HCEC 1CT (cell line): ENCODE measurements around the gene CD7.

Experiments
- DNase-seq: peaks from one replicate; pipeline ENCODE4 v3.0.0-alpha.2; 2017

CD7 gene

DNA sequence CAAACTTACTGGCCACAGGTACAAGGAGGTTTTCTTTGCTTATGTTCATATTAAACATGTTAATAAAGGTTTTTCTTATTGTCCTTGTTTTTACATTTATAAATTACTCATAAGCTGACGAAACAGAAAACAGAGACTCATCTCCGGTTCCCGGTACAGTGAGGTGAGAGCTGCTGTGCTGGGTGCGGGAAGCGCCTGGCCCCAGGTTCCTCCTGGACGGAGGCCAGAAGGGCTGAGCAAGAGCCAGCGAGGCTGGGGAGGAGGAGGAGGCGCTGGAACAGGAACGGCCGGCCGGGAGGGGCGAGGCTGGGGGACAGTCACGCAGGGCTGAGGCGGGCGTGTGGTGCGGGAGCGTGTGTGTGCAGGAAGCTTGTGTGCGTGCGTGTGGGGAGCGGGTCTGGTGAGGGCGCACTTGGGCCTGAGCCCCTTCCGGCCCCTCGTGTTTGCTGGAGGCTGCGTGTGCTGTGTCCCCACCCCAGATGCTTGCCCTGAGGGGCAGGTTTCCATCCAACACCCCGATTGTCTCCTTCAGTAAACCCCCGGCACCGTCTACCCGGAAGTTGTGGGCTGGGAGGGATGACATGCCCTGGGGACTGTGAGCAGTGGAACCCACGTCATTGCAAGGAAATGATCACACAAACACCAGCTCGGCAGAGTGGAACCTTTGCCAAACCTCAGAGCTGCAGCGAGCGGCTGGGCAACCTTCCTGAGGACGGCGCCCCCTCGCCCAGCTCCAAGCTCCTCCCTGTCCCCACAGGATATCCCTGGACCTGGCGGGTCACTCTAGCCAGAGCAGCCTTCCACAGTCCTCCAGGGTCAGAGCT, 19.5 kb downstream of the CD7 start:
- peak; percentile 87 for DNase-seq

DNA sequence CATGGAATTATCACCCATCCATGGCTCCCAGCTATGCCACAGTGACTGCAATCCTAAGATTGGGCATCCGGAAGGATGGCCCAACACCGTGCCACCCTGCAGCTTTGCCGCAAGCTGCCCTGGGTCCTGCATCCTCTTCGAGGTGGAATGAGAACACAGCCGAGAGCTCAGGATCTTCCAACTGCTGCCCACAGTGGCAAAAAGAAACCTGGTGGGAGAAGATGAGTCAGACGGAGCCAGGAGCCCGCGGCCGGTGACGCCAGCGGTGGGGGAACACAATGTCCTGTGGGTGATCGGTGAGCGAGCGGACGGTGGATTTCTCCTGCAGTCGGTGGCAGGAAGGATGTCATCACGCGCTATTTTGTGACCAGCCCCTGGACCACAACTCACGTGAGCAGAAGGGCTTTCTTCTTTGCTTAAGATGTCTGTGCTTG, 20.1 kb downstream of the CD7 start:
- peak; percentile 80 for DNase-seq

DNA sequence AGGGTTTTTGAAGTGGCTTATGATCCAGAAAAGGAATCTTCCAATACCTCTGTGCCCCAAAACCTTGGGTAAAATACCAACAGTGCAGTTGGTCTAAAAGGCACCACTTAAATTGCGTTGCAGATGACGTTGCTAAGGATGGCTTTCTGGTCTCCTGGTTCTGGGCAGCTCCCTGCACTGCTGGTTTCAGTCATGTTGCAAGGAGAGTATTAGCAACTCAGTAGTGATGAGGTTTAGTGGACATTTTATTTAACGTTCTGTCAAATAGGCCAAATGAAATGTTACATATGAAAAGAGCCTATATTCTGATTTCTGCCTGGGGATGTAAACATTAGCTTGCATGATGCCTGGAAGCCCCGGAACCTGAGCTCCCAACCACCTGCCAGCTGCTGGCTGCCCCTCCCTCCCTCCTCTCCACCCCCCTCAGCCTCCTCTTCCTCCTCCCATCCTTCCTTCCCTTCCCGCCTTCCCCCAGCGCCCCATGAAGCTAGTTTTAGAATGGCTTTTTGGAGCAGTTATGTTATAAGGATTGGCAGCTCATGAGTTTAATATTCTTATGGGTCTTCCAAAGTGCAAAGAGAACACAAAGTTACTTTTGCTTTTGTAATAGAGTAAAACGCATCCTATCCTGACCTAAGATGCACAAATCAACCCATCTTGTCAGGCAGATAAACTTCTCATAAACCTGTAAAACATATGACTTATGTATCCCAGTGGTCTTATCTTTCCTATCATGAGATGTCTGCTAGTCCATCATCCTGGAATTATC, 20.7 kb downstream of the CD7 start:
- no peak for DNase-seq

DNA sequence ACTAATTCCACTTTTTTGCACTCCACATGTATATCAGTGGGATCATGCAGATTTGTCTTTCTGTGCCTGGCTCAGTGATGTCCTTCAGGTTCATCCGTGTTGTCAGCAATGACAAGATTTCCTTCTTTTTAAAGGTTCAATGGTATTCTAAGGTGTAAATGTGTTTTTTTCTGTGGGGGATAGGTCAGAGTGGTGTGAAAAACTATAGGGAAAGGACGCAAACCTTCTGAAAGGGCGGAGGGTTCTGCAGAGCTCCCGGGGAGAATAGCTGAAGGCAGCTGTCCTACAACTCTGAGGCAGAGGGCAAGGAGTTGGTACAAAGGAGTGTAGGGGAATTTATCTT, 22.0 kb downstream of the CD7 start:
- DNase-seq, result no peak

DNA sequence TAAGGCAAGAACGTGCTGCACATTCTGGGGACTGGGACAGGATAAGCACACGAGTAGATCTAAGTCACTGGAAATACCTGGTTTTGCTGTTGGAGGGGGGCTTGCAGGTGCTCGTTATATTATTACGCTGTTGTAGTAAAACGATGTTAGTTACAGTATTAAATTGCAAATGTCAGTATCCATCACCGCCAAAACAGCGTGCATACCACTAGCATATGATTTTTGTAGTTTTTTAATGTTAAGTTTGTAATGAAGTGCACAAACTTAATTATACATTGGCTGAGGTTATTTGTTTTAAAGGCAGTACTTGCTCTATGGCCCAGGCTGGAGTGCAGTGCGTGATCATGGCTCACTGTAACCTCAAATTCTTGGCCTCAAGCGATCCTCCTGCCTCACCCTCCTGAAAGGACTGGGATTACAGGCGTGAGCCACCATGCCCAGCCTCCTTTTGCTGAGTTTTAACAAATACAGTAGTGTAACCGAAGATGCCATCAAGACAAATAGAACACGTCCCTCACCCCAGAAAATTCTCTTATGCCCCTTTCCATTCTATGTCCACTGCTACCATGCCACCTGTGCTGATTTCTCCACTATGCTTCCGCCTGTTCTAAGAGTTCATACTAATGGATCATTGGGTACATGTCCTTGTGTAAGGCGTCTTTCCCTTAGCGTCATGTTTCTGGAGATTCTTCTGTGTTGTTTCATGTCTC, 23.2 kb downstream of the CD7 start:
- DNase-seq, result no peak

DNA sequence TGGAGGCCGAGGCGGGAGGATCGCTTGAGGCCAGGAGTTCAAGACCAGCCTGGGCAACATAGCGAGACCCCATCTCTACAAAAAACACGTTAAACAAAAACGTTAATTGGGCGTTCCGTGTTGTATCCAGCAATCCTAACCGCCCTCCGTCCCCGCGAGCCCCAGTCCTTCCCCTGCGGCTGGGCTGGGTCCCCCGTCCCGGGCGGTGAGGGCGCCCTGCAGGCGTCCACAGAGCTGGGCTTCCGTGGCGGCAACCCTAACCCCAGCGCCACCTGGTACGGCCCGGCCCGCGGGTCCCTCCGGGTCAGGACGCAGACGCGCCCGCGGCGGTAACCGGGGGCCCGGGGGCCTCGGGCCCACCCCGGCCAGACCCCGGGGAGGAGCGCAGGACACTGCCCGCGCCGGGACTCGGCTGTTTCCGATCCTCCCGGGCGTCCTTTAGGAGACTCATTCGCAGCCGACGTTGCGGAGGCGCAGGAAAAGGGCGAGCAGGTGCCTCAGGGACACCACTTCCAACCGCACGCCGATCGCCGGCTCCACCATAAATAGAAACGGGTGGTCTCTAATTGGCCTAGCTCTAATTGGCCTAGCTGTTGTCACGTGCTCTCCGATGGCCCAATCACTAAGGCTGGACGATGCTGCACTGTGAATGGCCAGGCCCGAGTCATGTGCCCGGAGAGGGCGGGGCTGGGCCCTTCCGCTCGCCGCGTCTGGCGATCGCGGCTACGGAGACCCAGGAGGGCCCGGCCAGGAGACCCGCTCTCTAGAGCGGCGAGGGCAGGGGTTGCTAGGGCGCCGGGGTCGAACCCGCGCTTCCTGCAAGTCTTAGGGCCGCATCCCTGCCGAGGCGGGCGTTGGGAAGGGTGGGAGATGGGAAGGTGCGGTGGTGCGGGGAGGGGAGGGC, 24.9 kb downstream of the CD7 start:
- peak; percentile 99 for DNase-seq

DNA sequence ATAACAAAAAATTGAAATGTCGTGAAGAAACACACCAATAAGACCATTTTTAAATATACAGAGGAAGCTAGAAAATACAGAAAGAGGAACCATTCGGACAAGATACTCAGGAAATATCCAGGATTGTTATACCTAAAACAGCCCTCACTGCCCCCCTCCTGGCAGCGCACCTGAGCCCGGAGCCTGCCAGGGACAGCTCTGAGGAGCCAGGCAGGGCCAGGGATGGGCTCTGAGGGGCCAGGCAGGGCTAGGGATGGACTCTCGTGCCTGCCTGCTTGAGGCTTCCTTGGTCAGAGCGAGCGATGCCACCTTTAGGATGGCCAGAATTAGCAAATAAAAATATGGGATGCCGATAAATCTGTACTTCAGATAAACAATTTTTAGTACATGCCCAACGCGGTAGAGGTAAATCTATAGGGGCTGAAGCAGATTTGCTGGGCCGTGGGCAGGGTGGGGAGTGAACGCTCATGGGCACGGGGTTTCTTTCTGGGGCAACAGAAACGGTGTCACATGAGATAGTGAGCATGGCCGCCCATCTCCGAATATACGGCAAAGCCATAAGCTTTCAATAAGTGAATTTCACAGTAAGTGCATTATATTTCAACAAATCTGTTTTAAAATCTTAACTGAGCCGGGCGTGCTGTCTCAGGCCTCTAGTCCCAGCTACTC, 25.7 kb downstream of the CD7 start:
- no peak for DNase-seq

DNA sequence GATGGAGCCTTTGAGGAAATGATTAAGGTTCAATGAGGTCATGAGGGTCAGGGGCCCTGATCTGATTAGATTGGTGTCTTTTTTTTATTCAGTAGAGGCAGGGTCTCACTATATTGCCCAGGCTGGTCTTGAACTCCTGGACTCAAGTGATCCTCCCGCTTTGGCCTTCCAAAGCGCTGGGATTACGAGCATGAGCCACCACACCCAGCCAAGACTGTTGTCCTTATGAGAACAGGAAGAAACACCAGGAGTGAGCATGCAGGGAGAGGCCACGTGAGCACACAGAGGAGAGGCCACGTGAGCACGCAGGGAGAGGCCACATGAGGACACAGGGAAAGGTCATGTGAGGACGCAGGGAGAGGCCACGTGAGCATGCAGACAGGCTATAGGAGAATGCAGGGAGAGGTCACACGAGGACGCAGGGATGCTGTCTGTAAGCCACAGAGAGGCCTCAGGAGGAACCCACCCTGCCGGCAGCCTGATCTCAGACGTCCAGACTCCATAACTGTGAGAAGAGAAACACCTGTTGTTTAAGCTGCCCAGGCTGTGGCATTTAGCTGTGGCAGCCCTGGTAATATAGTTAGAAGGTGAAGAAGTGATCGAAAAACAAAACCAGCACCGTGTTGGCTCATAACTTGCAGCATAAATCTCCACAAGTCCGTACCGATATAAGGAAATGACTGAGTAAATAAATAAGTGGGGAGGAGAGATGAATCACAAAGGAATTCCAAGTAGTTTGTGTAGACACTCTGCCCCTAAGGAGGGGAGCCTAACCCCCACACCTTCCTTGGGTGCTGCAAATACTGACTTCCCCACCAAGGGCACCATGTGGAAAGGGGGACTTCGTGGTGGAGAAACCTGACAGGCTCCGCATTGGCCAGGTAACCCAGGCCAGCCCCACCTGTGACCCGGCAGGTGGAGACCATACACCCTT, 29.3 kb downstream of the CD7 start:
- peak; percentile 99 for DNase-seq

DNA sequence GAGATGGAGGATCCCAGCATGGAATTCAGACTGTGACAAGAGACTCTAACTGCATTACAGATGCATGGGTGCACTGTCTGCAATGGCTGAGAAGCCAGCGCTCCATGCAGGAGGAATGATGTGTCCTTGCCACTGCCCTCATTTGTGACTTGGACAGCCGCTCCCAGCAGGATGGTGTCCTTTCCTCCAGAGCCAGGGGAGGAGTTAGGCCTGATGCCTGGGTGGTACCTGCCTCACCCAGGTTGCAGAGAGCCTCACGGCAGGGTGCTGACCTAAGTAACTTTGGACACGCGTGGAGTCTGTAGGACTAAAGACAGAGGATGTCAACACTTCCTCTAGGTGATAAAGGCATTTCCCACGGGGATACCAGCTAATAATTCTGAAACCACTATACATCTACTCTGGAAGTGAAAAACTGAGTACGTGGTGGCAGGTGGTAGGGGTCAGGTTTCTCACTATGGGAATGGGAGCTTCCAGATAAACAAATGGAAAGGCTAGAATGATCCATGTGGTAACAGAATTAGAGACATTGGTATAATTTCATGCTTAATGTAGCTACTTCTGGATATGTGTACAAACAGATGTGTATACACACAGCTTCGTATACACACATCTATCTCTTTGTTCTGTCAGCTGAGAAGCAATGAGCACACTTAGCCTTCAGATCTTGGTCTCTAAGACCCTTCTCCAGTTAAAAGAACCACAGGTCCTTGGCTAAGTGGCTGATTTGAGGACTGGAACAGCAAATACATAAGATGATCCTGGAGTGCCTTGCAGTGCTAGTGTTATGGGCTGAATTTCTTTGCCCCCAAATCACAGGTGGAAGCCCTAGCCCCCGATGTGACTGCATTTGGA, 30.2 kb downstream of the CD7 start:
- no peak for DNase-seq

DNA sequence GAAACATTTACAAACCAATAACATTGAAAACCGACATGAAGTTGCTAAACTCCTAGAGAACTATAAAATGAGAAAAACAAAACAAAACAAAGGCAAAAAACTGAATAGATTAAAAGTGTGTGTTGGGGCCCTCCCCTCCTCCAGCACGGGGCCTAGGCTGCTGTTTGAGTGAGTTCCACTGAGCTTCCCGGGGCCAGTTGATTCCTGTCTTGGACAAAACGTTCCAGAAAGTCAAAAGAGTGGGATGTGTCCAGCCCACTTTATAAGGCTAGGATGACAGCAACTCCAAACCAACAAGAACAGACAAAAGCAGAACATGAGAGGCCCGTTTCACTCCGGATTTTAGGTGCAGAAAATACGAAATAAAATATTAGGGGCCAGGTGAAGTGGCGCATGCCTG, 32.3 kb downstream of the CD7 start:
- no peak for DNase-seq

DNA sequence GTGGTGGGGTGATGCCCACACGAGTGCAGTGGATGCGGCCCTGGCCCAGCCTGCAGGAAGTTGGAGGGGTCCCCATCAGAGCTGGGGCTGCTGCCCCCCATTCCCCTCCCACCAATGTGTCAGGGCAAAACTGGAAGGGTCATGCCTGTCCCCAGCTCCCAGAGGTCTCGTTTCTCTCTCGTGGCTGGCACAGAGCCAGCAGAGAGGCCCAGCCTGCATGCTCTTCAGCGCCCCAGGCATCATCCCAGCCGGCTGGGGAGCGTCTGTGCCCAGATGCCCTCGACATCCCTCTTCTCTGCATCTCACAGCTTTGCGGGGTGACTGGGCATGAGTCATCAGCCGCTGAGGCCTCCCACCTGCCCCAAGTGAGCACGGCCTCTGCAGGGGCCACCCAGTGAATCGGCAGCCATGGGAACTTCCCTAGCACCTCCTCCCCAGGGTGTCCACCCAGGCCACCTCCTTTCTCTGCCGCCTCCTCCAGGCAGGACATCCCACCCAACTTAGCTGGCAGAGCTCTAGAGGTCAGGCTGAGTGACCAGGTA, 34.1 kb downstream of the CD7 start:
- peak; percentile 95 for DNase-seq

DNA sequence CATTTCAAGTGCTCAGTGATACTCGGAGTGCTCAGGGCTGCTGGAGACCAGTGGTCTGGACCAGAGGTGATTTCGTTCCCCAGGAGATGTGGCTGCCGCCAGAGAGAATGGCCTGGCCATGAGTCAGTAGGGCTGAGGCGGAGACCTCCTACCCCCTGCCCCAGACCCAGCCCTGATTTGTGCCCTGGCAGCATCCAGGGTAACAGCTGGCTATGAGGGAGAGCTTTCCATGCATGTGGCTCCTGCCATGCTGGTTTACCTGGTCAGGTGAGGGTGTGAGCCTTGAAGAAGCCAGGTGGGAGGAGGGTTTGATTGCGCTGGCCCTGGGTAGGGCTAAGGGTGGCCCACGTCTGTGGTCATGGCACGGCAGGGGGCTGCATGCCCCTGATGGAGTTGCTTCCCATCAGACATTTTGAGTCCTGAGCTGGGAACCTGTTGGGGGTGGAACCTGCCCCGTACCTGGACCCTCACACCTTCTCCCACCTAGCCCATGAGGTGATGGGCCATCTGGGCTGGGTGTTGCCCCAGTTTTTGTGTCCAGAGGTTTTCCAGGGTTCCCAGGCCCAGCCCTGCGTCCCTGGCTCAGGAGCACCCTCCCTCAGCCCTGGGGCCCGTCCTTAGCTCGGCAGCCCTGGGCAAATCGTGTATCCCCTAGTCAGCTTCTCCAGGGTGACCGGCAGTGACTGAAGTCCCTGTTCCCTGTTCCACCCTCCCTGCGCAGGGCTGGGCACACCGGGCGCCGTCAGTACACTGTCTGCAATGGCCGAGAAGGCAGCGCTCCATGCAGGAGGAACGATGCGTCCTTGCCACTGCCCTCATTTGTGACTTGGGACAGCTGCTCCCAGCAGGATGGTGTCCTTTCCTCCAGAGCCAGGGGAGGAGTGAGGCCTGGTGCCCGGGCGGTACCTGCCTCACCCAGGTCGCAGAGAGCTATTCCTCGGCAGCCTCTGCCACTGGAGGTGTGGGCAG, 34.9 kb downstream of the CD7 start:
- no peak for DNase-seq

DNA sequence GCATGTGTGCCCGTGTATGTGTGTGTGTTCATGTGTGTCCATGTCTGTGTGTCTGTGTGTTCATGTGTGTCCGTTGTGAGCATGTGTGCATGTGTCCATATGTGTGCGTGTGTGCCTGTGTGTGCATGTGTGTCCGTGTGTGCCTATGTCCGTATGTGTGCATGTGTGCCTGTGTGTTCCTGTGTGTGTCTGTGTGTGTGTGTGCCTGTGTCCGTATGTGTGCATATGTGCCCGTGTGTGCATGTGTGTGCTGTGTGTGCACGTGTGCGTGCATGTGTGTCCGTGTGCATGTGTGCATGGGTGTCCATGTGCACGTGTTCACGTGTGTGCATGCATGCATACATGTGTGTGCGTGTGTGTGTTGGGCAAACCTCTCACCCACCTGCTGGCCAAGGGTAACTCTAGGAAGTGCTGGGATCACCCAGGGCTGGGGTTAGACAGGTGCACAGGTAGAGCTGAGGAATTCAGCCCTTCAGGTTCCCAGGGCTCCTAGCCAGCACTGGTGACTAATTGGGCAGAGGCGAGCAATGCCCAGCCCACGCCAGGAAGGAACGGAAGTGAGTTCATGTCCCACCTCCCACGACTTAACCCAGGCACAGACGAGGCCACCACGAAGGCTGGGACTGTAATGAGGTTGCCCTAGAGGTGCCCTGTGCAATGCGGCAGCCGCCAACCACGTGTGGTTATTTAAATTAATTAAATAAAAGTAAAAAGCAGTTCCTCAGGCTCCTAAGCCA, 35.7 kb downstream of the CD7 start:
- DNase-seq, result peak; percentile 30

DNA sequence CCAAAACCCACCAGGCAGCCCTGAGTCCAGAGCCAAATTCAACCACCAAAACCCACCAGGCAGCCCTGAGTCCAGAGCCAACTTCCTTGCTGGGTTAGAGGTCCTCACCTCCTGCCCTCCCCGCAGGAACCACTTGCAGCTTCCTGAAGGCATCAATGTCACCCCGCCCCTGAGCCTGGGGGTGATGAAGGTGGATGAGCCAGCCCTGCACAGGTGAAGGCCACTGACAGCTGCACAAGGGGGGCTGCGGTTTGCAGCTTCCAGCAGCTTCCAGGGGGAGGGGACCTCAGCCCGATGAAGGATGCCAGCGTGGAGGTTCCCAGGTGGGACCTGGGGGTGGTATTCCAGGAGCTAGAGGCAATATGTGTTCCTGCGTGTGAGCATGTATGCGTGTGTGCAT, 36.3 kb downstream of the CD7 start:
- DNase-seq, result no peak

DNA sequence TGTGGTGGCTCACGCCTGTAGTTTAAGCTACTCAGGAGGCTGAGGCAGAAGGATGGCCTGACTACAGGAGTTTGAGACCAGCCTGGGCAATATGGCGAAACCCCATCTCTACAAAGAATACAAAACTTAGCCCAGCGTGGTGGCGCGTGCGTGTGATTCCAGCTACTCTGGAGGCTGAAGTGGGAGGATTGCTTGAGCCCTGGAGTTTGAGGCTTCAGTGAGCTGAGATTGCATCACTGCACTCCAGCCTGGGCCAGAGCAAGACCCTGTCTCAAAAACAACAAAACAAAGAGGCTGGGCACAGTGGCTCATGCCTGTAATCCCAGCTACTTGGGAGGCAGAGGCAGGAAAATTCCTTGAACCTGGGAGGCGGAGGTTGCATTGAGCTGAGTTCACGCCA, 36.9 kb downstream of the CD7 start:
- DNase-seq, result no peak

DNA sequence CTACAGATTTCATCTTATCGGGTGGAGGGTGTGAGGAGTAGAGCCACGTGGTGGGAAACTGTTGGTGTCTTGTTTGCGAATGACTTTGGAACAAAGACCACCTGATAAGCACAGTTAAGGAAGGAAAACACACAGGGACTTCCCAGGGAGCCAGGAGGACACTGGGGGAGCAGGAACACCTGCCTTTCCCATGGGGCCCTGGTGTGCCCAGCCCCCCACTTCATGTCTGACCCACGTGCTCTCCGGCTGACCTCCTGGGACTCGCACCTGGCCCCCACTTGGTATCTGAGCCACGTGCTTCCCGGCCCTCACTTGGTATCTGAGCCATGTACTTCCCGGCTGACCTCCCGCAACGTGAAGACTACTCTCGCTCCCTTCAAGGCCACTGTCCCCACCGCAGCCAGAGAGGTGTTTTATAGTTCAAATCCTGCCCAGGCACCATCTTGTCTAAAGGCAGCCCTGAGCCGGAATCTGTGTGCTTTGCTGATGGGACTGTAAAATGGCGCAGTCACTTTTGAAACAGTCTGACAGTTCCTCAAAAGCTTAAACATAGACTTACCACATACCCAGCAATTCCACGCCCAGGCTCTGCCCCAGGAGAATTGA, 38.5 kb downstream of the CD7 start:
- no peak for DNase-seq

DNA sequence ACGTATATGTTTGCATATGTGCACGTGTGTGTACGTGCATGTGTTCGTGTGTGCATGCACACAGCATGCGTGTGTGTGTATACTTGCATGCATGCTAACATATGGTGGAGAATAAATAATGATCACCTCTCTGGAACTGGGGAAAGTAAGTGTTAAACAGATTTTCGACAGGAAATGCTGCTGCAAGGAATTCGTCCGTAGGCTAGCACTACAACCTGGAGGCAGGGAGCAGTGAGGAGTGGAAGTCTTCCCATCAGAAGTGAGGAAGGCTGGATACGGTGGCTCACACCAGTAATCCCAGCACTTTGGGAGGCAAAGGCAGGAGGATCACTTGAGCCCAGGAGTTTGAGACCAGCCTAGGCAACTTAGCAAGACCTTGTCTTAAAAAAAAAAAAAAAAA, 39.1 kb downstream of the CD7 start:
- no peak for DNase-seq
